GM21528 (cell line): ENCODE measurements around the gene LGALS9.

Experiments
- ATAC-seq: cut with Tn5 transposase; IDR thresholded peaks from one replicate; pipeline ENCODE4 v1.9.1; 2021; ENCODE audit warnings: mild to moderate bottlenecking, moderate library complexity; ENCODE audit not compliant: unreplicated experiment, low FRiP score

The LGALS9 gene

DNA sequence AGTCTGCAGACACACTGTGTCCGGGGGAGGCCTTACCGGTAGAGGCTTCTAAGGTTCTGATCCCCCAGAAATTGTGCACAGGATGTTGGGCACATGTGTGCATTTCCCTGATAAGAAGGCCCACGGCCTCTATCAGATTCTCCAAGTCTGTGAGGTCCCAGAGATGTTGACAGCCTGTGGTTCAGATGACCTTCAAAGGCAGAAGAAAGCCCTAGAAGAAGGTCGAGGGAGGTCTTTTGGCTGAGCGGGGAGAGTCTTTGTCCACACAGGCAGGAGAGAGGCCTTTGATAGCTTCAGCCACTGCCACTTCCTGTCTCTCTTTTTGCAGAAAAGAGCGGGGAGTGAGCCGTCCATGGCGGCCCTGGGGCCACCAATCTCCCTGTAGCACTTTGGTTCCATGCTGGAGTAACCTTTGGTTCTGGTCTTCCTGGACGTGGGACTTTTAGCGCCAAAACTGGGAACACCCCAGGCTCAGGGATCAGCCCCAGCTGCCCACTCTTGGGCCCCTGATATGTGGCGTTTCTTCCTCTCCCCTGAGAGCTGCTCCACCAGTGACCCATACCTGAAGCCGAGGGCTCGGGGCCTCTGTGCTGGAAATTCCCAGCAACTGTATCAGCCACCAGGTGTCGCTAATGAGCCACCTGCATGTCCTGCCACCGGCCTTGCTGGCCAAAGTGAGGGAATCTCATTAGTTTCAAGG lies 28.1 kb upstream of the LGALS9 start:
- ATAC-seq = peak; percentile 50

DNA sequence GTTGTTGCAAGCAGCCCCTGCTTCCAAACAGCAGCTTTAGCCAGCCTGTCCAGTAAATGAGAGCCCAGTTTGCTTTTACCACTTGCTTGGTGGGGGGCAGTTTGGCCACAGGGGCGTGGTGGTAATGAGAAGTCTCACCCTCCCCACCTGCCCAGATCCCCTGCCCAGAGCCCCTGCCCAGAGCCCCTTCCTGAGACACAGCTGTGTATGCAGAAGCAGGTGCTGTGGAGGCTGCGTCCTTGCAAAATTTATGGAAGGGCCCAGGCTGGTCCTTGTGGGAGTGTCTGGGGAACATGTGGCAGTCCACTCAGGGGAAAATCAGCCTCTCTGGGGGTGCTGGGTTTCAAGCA lies 27.6 kb upstream of the LGALS9 start:
- ATAC-seq = no peak

DNA sequence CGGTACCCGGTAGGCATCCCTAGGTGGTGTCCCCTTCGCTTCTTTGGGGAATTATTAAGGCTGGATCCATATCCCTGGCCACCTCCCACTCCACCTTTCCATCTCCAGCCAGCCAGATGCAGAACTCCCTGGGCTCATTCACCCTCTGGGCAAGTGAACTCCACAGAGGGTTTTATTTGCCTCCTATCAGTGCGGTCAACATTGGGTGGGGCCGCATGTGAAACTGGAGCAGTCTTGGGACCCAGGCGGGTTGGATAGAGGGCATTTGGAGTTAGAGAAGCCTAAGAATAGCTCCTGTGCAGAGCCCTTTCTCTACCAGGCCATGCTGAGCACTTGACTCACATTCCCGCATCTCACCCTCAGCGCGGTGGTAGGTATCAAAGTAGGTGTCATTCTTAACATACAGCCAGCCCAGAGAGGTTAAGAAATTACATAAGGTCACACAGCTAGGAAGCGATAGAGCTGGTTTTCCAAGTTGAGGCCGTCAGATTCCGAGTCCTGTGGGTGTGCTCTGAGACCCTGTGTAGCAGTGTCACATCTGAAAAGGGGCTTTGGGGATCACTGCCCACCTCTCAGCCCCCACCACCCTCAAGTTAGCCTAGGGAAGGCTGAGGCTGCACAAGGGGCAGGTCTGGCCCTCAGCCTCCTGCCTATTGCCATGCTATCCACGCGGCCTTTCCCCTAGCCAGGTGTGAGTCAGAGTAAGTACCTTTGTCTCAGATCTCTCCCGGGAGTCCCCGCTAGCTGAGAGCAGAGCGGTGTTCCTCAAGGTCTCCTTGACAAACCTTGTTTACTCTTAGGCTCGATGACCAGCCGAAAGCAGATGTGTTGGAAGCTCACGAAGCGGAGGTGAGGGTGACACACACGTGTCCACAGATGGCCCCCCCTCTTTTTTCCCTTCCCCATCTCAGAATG lies 26.9 kb upstream of the LGALS9 start:
- no peak for ATAC-seq

DNA sequence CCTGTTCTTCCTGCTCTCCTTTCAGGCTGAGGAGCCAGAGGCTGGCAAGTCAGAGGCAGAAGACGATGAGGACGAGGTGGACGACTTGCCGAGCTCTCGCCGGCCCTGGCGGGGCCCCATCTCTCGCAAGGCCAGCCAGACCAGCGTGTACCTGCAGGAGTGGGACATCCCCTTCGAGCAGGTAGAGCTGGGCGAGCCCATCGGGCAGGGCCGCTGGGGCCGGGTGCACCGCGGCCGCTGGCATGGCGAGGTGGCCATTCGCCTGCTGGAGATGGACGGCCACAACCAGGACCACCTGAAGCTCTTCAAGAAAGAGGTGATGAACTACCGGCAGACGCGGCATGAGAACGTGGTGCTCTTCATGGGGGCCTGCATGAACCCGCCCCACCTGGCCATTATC lies 25.6 kb upstream of the LGALS9 start:
- ATAC-seq = no peak

DNA sequence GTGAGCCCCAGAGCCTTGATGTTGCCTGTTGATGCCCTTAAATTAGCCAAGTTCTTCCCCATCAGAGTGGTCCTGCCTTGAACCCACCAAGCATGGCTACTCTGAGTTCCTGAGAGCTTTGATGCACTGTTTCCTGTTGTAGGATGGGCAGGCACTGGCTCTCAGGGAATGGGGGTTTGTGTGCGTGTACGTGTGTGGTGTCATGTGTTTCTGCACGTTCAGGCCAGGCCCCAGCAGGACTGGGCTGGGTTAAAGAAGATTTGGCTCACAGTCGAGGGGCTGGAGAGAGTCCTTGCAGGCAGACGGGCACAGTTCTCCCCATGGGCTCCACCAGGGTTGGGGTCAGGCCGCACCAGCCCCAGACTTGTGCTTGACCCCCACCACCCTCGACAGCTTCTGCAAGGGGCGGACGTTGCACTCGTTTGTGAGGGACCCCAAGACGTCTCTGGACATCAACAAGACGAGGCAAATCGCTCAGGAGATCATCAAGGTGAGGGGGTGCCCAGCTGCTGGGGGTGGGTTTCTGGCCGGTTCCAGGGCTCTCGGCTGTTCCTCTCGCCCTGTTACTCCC lies 23.4 kb upstream of the LGALS9 start:
- ATAC-seq = no peak

DNA sequence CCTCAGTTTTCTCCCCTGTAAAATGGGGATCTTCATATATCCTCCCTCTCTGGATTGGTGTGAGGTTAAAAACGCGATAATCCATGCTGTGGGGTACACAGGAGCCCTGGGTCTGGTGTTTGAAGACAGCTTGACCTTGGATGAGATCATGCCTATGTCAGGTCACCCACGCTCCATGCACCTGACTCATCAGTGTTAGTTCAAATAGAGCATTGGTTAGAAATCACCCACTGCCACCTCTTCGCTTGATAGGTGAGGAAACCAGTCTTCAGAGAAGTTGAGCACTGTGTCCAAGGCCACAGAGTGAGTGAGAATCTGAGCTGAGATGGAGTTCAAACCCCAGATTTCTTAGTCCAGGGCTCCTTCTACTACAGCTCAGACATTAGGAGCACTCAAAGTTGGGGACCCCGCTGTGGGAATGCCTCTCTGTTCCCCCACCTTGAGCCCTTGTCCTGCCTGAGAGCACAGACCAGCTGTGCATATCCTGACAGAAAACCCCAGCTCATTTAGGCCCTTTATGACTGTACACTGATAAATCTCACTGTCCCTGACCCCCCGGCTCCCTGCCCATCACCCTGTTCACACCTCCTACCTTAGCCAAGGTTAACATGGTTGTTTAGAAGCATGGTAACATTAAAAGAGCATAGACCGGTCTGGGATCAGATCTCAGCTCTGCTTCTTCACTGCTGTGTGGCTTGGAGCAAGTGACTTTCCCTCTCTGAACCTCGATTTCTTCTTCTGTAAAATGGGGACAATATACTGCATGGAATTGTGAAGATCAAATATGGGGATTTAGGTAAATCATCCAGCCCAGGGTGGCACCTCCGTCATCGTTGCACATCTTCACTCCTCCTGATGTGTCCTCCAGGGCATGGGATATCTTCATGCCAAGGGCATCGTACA lies 22.4 kb upstream of the LGALS9 start:
- ATAC-seq = no peak

DNA sequence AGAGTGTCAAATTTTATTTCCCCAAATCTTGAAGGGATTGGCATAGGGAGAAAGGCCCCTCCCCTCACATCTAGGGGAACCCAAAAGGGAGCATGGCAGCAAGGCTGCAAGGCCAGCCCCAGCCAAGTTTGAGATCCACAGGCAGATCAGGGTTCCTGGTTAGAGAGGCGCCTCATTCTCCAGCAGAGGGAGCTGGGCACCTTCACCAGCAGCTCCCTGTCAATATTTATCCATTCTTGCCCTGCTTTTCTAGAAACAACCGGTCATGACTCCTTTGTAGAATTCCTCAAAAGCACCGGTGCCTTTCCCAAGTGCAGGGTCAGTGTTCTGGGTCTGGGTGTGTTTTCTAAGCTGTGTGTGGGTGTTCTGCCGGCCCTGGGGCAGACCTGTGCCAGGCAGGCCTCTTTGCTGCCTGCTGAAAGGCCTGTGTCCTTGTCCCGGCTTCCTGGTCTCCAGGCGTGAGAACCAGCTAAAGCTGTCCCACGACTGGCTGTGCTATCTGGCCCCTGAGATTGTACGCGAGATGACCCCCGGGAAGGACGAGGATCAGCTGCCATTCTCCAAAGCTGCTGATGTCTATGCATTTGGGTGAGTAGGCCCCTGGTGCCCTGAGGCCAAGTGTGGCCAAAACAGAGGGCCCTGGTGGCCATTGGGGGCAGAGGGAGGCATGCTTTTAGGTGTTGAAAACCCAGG lies 21.2 kb upstream of the LGALS9 start:
- ATAC-seq = no peak

DNA sequence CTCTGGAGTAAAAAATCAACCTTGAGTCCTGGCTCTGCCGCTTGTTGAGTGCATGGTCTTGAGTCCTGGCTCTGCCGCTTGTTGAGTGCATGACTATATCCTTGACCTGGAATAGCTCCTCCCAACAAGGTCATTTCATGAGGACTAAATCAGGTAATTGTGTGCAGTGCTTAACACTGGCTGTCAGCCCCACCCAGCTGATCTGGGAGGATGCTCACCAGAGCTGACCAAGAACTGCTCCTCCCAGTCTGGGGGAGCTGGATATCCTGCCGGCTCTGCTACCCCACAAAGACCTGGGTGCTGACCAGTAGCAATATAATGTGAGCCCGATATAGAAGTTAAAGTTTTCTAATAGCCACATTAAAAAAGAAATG lies 20.7 kb upstream of the LGALS9 start:
- no peak for ATAC-seq

DNA sequence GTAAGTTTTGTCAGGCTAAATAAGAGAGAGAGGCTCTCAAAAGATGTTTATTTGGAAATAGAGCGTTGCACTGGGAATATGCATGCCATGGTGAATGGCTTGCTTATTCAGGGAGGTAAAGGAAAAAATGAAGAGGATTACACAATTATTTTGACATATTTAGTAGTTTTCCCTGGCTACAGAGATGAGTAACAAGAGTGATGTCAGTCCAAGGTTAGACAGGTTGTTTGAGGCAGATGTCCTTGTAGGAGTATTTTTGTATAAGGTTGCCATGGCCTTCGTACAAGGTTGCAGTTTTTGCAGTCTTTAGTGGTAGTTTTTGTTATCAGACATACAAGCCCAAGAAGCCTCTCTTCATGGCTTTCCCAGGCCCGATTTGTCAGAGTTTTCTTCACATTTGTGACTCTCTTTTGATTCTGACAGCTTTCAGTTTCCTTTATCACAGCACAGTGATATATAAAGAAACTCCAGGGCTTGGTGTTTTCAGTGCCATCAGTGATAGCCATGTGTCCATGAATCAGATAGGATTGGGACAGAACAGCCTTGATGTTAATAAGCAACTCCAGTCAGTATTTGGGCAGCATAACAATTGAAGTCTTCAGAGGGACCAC lies 18.7 kb upstream of the LGALS9 start:
- ATAC-seq = no peak

DNA sequence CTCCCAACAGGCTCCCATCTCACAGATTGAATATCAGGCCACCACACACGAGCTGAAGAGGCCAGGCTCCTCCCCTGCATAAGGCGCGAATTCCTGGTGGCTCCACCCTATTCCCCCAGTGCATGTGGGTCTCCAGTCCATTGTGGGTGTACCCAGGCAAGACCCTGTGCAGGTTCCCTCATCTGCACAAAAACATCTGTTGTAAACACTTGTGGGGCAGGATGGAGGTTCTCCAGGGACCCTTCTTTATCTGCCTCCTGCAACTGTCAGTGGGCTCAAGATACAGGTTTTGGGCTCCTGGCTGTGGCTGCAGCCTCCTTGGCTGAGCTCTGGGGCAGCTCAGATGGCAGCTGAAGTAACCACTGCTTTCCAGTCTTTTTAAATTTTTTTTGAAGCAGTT lies 17.6 kb upstream of the LGALS9 start:
- no peak for ATAC-seq

DNA sequence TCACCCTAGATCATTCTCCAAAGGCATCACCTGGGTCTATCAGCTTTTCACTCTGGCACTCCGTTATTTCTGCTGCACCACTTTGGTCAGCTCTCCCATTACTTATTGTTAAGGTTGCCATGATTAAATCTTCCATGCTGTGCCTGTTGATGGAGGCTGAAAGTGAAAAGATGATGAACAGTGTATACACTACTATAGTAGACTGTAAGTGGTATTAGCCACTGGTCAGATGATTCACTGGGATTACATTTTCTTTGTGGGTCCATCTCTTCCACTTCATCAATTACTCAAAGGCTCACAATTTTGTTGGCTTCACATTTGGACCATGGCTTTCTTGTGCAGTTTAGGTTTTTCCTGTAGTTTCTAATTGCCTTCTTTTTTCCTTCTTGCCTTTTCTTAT lies 15.9 kb upstream of the LGALS9 start:
- ATAC-seq = no peak

DNA sequence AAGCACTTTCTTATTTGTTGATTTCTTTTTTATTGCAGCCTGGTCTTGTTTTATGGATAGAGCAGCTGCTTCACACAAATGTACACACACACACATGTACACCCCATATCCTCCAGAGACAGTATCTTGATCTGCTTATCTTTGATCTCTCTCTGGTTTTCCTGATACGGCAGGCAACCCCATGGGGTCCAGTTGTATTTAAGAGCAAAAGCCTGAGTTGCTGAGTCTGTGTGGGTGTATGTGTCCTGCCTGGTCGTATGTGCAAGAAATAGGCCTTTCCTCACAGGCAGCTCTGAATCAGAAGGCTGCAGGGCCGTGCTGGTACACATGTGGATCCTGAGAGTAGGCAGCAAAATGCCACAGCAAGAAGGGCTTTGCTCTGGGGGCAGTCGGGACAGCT lies 14.6 kb upstream of the LGALS9 start:
- no peak for ATAC-seq

DNA sequence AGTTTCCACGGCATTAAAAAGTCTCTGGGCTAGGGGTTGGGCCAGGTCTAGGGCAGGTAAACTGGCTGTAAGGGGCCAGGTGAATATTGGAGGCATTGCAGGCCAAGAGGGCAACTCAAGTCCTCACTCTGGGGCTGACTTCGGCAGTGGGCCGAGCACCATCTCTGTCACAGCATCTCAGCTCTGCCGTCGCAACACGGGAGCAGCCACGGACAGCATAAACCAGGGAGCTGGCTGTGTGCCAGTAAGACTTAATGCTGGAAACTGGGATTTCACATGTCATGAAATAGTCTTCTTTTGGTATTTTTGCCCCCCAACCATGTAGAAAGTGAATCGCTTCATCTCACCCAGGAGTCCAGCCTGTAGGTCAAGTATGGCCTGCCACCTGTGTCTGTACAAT lies 12.6 kb upstream of the LGALS9 start:
- ATAC-seq = no peak

DNA sequence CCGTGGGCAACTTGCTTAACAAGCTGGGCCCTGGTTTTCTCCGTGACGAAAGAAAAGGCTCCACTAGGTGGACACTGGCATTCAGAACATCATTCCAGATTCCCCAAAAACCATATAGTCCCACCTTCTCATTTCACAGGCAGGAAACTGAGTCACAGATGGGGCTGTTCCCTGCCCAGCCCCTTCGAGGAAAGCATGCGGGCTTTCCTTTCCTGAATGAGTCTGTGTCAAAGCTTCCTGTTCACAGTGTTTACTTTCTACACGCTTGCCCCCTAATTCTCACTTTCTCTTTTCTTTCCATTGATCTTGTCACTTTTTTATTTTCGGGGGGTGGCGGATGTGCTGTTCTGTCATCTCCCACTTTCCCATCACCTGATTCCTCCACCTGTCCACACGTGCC lies 10.3 kb upstream of the LGALS9 start:
- no peak for ATAC-seq

DNA sequence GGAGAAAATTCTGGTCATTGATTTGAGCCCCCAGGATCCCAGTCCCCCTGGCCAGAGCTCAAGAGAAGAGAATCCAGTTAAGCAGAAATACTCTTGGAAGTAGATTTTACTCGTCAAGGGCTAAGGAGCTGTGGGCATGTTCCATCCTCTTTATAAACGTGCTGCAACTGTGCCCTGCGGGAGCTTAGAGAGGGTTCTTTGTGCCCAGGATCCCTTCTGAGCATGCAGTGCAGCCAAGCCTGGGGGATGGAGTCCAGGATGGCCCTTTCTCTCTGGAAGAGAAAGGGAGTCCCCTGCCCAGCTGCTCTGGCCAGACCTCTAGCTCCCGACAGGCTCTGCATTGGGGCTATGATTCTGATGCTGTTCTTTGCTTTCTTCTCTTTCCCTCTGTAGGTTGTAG lies 9.5 kb upstream of the LGALS9 start:
- ATAC-seq = no peak

DNA sequence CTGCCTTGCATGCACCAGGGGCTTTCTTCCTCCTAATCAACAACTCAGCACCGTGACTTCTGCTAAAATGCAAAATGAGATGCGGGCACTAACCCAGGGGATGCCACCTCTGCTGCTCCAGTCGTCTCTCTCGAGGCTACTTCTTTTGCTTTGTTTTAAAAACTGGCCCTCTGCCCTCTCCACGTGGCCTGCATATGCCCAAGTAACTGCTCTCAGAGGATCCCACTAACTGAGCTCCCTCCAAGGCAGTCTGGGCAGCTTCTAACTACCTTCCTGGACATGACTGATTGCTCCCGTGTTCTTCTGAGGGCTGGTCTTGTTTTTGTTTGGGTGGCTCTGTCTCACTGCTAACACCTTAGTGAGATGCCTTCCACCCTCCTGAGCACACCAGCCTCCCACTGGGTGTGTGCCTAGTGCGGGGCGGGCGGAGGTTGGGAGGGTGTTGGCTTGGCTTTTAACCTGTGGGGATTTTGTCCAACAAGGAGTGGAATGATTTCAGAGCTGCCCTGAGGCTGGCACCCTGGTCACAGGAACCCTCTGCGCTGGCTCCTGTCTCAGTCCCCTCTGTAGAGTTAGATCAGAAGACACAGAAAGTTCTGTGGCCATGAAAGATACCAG lies 8.9 kb upstream of the LGALS9 start:
- no peak for ATAC-seq

DNA sequence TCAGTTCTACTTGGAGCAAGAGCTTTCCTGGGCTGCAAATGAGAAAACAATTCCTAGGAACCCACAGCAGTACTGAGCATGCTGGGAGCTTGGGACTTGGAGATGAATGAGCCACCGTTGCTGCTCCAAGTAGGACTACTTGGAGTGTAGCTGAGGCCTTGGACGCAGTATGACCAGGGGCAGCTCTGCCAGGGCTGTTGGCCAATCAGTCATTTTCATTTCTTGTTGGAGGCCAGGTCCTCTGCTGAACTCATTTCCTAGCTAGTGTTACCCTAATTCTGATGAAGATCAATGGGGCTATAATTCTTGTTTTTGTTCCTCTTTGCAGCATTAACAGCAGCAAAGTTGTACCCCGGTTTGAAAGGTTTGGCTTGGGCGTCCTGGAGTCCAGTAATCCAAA lies 8.0 kb upstream of the LGALS9 start:
- ATAC-seq = no peak

DNA sequence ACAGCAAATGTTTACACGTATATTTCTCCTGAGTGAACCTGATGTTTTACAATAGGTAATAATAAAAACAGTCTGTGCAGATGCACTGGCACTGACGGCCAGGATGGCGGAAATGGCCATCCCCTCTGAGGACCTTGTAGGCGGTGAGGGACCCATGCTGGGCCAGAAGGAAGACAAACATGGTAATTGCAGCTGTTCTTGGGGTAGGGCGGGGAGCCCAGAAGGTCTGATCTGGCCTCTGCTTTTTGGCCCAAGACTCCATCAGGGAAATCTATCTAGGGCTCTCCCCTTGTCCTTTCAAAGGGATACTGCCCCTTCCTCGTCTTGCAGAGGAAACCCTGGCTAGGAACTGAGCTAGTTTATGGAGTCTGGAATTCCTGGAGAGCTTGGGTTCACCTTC lies 7.4 kb upstream of the LGALS9 start:
- ATAC-seq = no peak

DNA sequence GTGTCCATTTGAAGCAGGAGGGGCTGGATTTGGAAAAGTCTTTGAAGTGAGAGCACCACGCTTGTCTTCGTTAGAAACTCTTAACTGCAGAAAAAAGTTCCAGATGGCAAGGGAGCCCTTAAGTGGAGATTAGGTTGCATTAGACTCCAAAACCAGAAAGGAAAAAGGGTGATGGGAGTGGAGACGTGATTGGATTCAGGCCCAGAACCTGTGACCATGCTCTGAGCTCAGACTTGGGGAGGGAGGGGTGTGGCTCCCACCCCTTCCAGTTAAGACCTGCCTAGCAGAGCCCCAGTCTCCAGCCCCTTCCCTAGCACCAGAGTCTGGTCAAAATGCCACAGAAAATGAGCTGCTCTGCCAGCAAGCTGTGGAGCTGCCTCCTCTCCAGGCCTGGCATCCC lies 6.4 kb upstream of the LGALS9 start:
- no peak for ATAC-seq
